Measurements from ENCODE around the gene GRK2. TPM values are rescaled to one million over a fixed set of nuclear protein-coding genes. Genes with fewer than 3 reads are reported as not detected.
A peak's percentile ranks its signal among the peaks of the same experiment; 100 is the strongest.

The GRK2 gene
- total and polyA plus RNA-seq, 2 of the 13 experiments (the other 11 are each of a cell fraction or from before 2014, with no cell fraction given), result 31.3 to 42.4 TPM

DNA sequence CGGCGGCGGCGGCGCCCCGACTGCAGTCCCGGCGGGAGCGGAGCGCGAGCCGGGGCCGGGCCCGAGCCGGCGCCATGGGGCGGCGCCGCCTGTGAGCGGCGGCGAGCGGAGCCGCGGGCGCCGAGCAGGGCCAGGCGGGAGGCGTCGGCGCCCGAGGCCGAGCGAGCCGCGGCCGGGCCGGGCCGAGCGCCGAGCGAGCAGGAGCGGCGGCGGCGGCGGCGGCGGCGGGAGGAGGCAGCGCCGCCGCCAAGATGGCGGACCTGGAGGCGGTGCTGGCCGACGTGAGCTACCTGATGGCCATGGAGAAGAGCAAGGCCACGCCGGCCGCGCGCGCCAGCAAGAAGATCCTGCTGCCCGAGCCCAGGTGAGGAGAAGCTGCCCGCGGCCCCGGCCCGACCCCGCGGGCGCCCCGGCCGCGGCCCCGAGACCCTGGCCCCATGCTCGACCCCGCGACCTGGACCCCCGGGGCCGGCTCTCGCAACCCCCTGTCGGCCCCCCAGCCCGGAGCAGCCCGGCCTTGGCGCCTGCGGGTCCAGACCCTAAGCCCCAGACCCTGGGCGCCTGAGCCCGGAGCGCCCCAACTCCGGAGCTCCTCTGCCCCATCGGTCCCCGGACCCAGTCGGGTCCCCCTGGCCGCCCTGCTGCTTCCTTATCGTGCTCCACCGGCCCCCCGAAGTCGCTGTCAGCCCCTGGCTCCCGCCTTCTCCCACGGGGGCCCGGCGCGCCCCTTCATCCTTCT lies at the start of gene GRK2 (continued):
- TF ChIP-seq ZFY (CRISPR knock-in tag; IDR thresholded peaks at IDR 0.05), result peak; percentile 46
- no peak for TF ChIP-seq SIX1 (CRISPR knock-in tag; IDR thresholded peaks at IDR 0.05; ENCODE audit: borderline replicate concordance)
- TF ChIP-seq KAT7 (CRISPR knock-in tag; IDR thresholded peaks at IDR 0.05; ENCODE audit: borderline replicate concordance), result 0 out of 2 replicates have a peak, but pooled peaks have one; percentile 32
- TF ChIP-seq ATRX (CRISPR knock-in tag; IDR thresholded peaks at IDR 0.05; ENCODE audit: borderline replicate concordance), result no peak
- TF ChIP-seq NR2F2 (IDR thresholded peaks at IDR 0.05; ENCODE audit: borderline replicate concordance, low read depth), result no peak
- TF ChIP-seq ZBTB33 (CRISPR knock-in tag; IDR thresholded peaks at IDR 0.05), result no peak
- TF ChIP-seq HIC2 (CRISPR knock-in tag; IDR thresholded peaks at IDR 0.05; ENCODE audit: low read depth), result no peak
- TF ChIP-seq, protein P1, sequence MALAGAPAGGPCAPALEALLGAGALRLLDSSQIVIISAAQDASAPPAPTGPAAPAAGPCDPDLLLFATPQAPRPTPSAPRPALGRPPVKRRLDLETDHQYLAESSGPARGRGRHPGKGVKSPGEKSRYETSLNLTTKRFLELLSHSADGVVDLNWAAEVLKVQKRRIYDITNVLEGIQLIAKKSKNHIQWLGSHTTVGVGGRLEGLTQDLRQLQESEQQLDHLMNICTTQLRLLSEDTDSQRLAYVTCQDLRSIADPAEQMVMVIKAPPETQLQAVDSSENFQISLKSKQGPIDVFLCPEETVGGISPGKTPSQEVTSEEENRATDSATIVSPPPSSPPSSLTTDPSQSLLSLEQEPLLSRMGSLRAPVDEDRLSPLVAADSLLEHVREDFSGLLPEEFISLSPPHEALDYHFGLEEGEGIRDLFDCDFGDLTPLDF (CRISPR knock-in tag; IDR thresholded peaks at IDR 0.05), result no peak
- 0 out of 2 replicates have a peak, but pooled peaks have one; percentile 14 for TF ChIP-seq PHF8 (CRISPR knock-in tag; IDR thresholded peaks at IDR 0.05)
- TF ChIP-seq ZNF737 (CRISPR knock-in tag; IDR thresholded peaks at IDR 0.05; ENCODE audit: borderline replicate concordance), result no peak
- no peak for TF ChIP-seq AGO2 (optimal IDR thresholded peaks at IDR 0.05; ENCODE audit: low read depth, low read length)
- no peak for TF ChIP-seq ZNF253 (CRISPR knock-in tag; IDR thresholded peaks at IDR 0.05; ENCODE audit: borderline replicate concordance)
- no peak for TF ChIP-seq WIZ (CRISPR knock-in tag; IDR thresholded peaks at IDR 0.05)
- TF ChIP-seq FOXK2 (IDR thresholded peaks at IDR 0.05), result no peak
- TF ChIP-seq YY1 (IDR thresholded peaks at IDR 0.05; ENCODE audit: insufficient read depth, insufficient replicate concordance, low read depth, low read length), result peak; percentile 88
- no peak for TF ChIP-seq CBFB (CRISPR knock-in tag; IDR thresholded peaks at IDR 0.05)
- TF ChIP-seq MATR3 (CRISPR knock-in tag; IDR thresholded peaks at IDR 0.05), result no peak
- no peak for TF ChIP-seq PHB2 (IDR thresholded peaks at IDR 0.05; ENCODE audit: partially characterized antibody)
- no peak for TF ChIP-seq U2AF1 (optimal IDR thresholded peaks at IDR 0.05; ENCODE audit: low read depth, low read length)
- TF ChIP-seq, protein P2, sequence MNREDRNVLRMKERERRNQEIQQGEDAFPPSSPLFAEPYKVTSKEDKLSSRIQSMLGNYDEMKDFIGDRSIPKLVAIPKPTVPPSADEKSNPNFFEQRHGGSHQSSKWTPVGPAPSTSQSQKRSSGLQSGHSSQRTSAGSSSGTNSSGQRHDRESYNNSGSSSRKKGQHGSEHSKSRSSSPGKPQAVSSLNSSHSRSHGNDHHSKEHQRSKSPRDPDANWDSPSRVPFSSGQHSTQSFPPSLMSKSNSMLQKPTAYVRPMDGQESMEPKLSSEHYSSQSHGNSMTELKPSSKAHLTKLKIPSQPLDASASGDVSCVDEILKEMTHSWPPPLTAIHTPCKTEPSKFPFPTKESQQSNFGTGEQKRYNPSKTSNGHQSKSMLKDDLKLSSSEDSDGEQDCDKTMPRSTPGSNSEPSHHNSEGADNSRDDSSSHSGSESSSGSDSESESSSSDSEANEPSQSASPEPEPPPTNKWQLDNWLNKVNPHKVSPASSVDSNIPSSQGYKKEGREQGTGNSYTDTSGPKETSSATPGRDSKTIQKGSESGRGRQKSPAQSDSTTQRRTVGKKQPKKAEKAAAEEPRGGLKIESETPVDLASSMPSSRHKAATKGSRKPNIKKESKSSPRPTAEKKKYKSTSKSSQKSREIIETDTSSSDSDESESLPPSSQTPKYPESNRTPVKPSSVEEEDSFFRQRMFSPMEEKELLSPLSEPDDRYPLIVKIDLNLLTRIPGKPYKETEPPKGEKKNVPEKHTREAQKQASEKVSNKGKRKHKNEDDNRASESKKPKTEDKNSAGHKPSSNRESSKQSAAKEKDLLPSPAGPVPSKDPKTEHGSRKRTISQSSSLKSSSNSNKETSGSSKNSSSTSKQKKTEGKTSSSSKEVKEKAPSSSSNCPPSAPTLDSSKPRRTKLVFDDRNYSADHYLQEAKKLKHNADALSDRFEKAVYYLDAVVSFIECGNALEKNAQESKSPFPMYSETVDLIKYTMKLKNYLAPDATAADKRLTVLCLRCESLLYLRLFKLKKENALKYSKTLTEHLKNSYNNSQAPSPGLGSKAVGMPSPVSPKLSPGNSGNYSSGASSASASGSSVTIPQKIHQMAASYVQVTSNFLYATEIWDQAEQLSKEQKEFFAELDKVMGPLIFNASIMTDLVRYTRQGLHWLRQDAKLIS (CRISPR knock-in tag; IDR thresholded peaks at IDR 0.05), result no peak
- TF ChIP-seq ZNF124 (CRISPR knock-in tag; IDR thresholded peaks at IDR 0.05), result no peak

Measured in HepG2 (cell line).